HUDEP-2 (cell line): Measurements from ENCODE around the gene ZNF511.

Source experiments
- DNase-seq, 76 experiments: peaks; one replicate each; lab custom pipeline; 2025; ENCODE audit not compliant: unreplicated experiment in 76 of 76; lab: John Stamatoyannopoulos, UW

Gene ZNF511

DNA sequence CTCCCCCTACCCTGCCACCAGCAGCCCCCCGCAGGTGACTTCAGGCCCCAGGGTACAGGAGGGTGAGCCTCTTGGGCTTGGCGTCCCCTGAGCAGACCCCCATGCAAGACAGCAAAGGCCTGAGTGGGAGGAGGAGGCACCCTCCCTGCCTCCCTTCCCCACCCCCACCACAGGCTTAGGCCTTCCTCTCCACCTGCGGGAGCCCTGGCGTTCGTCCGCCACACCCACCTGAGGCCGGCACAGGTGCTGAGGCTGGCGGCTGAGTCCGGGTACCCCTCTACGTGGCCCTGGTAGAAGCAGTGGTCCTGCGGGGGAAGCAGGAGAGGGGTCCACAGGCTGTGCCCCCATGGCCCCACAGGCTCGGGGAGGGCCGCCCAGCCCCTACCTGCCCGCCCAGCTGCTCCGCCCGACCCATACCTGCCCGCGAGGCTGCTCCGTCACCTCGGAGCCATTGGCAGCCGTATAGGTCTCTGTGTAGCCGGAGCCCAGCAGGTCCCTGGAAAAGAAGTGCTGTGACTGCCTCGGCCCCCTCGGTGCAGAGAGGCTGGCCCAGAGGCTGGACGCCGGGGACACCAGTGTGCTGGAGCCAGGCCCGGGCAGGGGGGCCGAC lies 35.1 kb upstream of the ZNF511 start:
- no peak for DNase-seq

- peak in 30 of 76 experiments; percentile 4 to 46 (median 24) for DNase-seq
Observed at GRCh38 chr10:133274751-133275683, 33.7 kb upstream of the ZNF511 start.

- peak in 12 of 76 experiments; percentile 6 to 31 (median 17) for DNase-seq
Observed at GRCh38 chr10:133275684-133276092, 33.0 kb upstream of the ZNF511 start.

- no peak for DNase-seq
Observed at GRCh38 chr10:133276100-133276434, 32.6 kb upstream of the ZNF511 start.

DNA sequence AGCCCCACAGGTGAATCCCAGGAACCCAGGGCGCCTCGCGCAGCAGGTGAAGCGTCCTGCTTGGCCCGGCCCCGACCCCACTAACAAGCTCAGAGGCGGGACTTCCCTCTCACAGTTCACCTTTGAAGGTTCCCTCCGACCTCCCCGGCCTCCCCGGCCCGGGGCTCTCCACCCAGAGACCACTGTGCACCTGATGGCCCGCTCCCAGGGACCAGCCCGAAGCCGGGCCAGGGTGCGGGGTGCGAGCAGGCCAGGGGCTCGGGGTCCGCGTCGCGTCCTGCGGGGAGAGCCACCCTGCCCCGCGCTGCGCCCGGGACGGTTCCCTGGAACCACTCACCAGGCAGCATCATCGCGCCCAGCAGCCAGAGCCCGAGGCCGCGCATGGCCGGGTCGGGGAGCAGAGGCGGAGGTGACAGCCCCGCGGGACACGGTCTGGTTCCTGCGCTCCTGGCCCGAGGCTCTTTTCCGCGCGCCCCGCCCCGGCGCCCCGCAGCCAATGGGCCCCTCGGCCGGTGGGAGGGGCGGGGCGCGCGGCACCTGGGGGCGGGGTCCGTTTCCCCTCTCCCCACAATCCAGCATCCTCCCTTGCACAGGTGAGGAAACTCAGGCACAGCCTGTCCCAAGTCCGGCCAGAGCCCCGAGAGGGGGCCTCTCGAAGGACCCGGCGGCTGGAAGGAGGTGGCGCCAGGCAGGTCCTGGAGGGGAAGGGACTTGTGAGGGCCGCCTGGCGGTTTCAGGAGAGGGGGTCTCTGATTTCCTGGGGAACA lies 32.1 kb upstream of the ZNF511 start, which contains the start of gene ADAM8:
ADAM8 (minus strand) TSS at position 434 of the 767 bp plus-strand sequence; CDS start at position 383, 51 bp downstream.
- DNase-seq, result peak in 6 of 76 experiments; percentile 9 to 25 (median 18)

- no peak for DNase-seq
Observed at GRCh38 chr10:133277277-133277992, 31.3 kb upstream of the ZNF511 start.

DNA sequence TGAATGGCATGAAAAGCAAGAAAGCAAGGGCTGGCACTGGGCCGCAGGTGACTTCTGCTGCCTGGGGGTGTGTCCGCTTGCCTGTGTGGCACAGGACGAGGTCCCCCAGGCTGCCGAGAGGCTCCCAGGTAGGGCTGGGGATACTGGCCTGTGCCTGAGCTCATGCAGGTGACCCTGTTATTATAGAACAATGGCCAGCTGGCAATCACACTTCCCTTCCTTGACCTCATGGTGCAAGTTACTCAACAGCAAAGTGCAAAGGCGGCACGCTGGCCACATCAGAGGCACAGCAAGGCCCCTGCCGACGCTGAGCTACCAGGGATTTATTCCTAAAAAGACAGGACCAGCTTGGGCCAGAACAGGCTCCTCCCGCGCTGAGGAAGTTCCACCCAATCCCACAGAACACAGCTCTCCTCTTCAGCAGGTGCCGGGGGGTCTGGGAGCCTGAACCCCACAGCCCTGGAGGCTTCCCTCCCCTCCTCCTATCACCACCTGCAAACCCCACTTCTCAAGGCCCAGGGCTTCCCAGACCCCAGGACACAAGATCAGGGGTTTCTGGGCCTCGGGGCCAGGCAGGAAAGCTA lies 30.6 kb upstream of the ZNF511 start:
- DNase-seq, result no peak

GRCh38 chr10:133278577-133279265 lies 30.0 kb upstream of the ZNF511 start:
- DNase-seq, result peak in 72 of 76 experiments; percentile 19 to 84 (median 61)

DNA sequence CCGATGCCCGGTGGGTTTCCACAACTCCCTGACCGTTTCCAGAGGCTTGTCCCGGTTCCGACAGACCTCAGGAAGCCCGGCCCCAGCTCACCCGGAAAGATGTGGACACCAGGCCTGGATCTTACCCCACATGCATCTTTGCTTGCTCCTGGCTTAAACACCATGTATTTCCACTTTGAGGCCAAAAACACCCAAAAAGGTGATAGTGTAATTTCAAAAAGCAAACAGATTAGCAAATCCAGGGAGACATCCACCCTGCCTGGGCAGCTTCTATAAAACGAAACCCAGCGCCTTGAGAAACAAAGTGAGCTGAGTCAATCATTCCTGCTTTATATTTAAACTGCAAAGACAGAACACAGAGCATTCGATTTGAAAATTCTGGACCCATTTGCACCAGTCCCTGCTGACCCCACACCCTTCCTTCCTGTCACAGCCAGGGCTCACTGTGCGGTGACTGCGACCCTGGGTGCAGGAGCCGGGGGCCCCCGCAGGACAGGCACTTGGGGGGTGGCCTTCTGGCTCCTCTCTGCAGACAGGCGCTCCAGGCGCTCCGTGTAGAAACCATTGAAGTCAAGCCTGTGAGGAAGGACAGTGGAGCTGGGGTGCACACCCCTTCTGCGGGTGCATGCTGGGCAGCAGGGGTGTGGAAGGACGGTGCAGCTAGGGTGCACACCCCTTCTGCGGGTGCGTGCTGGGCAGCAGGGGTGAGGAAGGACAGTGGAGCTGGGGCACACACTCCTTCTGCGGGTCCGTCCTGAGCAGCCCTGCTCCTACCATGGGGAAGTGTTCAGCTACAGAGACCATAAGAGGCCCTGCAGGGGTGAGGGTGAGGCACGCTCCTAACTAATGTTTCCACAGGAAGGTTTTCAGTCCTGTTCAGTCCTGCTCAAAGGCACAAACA lies 29.1 kb upstream of the ZNF511 start:
- DNase-seq, result no peak

- no peak for DNase-seq
Observed at GRCh38 chr10:133280391-133281059, 28.2 kb upstream of the ZNF511 start.

- DNase-seq, result no peak
Observed at GRCh38 chr10:133281084-133281483, 27.6 kb upstream of the ZNF511 start.

DNA sequence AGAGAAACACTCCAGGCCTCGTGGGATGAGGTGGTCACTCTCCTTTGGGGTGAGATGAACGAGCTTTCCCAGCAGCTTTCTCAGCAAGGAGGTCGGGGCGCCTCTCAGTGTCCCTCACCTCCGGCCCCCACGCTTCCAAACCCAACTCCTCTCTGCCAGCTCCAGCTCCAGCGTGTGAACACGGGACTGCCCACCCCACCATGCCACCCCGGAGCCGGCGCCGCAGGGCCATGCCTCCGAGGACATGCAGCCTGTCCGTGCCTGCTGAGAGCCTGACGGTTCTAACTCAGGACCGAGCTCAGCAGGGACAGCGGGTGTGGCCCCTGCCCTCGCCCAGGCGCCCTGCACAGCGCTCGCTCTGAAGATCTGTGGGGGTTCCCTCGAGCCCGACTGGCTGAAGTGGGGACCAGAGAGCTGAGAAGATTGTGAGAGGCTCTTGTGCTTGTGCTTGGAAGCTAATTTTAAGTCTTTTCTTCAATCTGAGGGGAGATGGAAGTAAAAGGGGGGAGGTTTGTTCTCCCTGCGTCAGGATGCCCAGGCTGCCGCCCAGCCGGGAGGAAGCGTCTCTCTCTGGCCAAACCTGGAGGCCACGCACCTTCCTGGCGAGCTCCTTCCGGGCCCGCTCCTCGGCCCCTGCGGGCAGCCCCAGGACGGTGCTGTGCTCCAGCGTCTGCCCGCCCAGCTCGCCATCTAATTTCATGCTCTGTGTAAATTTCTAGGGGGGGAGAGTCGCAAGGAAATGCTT lies 26.9 kb upstream of the ZNF511 start:
- no peak for DNase-seq

DNA sequence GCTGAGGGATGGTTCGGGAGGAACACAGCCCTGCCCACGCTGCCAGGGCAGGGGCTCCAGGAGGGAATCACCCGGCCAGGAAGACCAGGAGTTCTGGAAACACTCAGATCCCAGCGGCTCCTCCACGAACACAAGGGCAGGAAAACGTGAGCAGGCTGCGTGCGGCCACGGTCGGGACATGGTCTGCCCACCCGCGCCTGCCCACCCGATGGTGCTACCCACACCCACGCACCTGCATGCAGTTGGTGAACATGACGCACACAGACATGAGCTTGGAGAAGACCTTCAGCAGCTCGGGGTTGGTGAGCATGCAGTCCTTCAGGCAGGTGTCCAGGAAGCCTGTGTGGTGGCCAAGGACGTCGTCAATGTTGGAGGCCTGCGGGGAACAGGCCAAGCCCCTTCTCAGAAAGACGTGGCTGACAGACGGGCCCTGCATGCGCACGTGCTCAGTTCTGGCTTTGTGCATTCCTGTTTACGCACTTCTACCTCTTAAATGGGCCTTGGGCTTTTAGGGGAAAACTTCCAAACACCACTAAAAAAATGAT lies 25.8 kb upstream of the ZNF511 start:
- no peak for DNase-seq

DNA sequence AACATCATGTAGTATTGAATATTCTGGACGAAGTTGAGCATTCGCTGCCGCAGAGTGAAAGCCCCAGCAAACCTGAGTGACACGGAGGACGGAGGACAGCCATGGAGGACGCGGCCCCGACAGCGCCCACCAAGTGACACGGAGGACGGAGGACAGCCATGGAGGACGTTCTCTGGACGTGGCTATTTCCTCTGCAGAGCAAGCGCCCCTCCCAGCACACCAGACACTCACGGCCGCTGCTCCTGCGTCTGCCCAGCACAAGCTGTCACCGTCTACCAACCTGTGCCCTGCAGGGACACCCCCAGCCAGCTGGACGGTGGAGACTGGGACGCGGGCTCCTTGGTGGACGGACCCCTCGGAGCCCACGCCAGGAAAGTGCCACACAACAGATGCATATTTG lies 24.8 kb upstream of the ZNF511 start:
- DNase-seq, result no peak

DNA sequence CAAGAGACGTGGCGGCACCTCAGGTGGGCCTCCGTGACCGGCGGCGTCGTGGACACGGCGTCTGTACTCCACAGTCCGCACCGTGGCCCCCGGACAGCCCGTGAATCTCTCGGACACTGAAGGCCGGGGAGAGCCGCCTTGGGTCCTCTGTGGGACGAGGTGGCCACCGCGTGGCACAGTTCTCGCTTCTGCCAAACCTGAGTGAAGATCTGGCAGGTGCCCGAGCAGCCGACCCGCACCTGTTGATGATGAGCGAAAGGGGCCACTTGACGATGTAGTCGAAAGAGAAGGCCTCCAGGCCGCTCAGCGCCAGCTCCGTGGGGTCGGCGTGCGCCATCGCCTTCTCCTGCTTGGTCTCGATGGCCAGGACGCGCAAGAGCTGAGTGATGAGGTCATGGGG lies 23.5 kb upstream of the ZNF511 start:
- no peak for DNase-seq

DNA sequence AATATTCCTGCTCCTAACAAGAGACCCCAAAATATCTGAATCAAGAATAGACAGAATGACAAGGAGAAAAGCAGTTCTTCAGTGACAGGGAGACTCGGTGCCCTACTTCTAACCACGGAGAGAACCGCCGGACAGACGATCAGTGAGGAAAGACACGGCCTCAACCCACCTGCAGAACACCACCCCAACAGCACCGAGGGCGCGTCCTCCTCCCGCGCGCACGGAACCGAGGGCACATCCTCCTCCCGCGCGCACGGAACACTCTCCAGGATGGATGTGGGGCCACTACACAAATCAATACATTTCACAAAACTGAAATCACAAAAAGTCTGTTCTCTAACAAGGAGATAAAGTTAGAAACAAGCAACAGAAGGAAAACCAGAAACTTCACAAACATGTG lies 22.3 kb upstream of the ZNF511 start:
- DNase-seq, result no peak

- no peak for DNase-seq
Observed at GRCh38 chr10:133287832-133288500, 20.7 kb upstream of the ZNF511 start.
